Lower leg skin (tissue), 3 donors: ENCODE measurements around the gene PDLIM7.

ENCODE experiments used
- POLR2A ChIP-seq, 2 donors: fragments of 450-650 bp; IDR thresholded peaks; one replicate each; pipeline ENCODE4 v1.6.1; 2016 to 2017; ENCODE audit warnings: antibody characterized with exemption in 2 of 2, mild to moderate bottlenecking in 1 of 2, moderate library complexity in 1 of 2
- TF ChIP-seq, protein P1 (sequence below), 3 donors: fragments of 450-650 bp; IDR thresholded peaks; one replicate each; pipeline ENCODE4 v1.5.1; 2016; ENCODE audit warnings: antibody characterized with exemption in 3 of 3, mild to moderate bottlenecking in 3 of 3, moderate library complexity in 2 of 3

DNA sequence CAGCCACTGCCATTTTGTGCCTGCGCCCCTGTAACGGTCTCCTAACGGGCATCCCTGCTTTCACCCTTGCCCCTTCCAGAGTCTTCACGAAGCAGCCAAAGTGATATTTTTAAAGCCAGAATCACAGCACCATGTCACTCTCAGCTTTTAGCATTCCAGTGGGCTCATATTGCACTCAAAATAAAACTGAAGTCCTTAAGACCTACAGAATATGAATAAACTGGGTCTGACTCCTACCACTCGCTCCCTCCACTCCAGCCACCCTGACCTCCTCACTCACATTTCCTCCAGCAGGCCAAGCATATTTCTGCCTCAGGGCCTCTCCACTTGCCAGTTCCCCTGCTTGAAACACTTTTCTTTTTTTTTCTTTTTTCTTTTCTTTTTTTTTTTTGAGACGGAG, 2.4 kb upstream of the PDLIM7 start:
- no peak for TF ChIP-seq POLR2A (IDR thresholded peaks at IDR 0.05)
- TF ChIP-seq, protein P1, sequence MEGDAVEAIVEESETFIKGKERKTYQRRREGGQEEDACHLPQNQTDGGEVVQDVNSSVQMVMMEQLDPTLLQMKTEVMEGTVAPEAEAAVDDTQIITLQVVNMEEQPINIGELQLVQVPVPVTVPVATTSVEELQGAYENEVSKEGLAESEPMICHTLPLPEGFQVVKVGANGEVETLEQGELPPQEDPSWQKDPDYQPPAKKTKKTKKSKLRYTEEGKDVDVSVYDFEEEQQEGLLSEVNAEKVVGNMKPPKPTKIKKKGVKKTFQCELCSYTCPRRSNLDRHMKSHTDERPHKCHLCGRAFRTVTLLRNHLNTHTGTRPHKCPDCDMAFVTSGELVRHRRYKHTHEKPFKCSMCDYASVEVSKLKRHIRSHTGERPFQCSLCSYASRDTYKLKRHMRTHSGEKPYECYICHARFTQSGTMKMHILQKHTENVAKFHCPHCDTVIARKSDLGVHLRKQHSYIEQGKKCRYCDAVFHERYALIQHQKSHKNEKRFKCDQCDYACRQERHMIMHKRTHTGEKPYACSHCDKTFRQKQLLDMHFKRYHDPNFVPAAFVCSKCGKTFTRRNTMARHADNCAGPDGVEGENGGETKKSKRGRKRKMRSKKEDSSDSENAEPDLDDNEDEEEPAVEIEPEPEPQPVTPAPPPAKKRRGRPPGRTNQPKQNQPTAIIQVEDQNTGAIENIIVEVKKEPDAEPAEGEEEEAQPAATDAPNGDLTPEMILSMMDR (IDR thresholded peaks at IDR 0.05) = no peak
